Measurements from ENCODE around the gene DAAM2.

The DAAM2 gene

DNA sequence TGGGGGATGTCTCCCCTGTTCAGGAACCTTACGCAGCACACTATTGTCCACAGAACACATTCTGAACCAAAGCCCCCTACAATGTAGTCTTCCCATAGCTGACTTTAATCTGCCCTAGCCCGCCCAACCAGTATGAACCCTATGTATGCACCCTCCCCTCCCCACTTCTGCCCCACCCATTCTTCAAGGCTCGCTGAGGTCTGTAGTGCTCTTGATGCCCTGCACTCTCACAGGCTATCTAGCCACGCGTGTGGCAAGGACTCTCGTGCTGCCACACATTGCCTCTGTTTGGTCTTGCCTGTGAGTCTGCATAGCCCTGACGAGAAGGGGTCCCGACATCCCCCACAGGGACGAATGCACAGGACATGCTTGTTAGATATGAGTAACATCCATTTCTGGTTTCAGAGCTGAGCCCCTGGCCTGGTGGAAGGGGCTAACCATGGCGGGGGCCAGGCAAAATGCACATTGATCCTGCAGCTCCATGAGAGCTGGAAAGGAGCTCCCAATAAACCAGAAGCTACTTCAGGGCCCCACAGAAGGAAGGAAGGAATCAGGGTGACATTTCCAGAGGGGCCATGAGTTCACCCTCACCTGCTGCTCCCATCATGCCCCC lies 119.4 kb downstream of the DAAM2 start:
- no peak for DNase-seq

GRCh38 chr6:39912446-39912845 lies 120.3 kb downstream of the DAAM2 start:
- DNase-seq: no peak

- no peak for DNase-seq
Observed at GRCh38 chr6:39913391-39913916, 121.3 kb downstream of the DAAM2 start.

- DNase-seq: no peak
Observed at GRCh38 chr6:39914239-39914638, 122.1 kb downstream of the DAAM2 start.

DNA sequence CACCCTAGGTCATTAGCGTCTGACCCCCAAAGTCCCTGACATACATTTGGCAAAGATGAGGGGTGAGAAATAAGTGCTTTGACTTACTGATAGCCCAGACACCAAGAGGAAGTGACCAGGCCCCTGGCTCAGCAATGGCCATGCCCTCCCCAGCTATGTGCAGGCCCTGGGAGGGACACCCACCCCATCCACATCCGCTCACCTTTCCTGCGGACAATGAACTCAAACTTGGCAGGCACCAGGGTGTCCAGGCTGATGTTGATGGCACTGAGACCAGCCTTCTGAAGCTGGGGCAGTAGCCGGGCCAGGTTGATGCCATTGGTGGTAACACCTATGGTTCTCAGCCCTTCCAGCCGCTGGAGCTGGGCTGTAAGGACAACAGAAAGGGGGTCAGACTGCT lies 123.7 kb downstream of the DAAM2 start:
- no peak for DNase-seq

GRCh38 chr6:39917329-39917728 lies 125.2 kb downstream of the DAAM2 start:
- no peak for DNase-seq

DNA sequence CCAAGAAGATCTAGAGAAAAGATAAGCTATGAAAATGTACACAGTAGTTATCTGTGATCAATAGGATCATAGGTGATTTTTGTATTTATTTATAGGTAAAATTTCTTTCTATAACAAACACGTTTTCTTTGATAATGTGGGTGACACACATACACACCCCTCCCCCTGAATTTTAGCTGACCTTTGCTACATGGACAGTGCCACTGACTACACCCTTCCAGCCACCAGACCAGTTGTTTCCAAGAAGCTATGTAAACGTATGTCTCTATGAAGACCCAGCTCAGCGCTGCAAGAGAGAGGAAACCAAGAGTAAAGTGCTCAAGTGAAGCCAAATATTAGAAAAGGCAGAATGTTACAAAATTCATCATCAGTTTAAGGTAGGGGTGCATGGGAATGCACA lies 125.8 kb downstream of the DAAM2 start:
- DNase-seq: no peak

- DNase-seq: no peak
Observed at GRCh38 chr6:39918831-39919230, 126.7 kb downstream of the DAAM2 start.

DNA sequence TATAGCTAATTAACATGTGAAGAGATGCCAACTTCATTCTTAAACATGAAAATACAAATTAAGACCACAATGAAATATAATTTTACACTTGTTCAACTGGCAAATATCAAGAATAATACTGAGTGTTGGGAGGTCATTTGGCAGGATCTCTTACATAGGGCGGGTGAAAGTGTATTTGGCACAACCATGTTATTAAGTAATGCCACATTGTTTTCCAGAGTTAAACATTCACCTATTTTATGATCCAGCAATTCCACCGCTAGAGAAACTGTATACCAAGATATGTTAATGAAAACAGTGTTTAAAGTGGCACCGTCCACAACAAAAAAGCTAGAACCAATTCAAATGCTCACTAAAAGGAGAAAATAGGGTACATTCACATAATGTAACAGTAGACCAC lies 128.0 kb downstream of the DAAM2 start:
- DNase-seq: no peak

GRCh38 chr6:39922821-39923220 lies 130.6 kb downstream of the DAAM2 start:
- no peak for DNase-seq

- DNase-seq: no peak
Observed at GRCh38 chr6:39923394-39923793, 131.2 kb downstream of the DAAM2 start.

DNA sequence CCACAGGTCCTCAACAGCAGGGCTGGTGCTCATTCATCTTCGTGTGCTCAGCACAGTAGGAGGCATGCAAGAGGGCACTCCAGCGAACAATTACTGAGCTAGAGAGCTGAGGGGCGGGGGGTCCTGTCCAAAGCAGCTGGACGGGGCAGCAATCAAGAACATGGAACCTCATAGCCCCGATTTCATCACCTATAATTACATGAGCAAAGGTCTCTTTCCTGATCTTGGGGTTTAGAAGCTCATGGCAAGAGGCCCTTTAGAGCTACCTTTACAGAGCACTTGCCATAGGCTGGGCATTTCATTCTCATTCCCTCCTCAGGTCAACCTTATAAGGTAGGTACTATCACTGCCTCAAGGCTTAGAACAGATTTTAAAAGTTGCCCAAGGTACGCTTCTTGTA lies 131.7 kb downstream of the DAAM2 start:
- DNase-seq: no peak

DNA sequence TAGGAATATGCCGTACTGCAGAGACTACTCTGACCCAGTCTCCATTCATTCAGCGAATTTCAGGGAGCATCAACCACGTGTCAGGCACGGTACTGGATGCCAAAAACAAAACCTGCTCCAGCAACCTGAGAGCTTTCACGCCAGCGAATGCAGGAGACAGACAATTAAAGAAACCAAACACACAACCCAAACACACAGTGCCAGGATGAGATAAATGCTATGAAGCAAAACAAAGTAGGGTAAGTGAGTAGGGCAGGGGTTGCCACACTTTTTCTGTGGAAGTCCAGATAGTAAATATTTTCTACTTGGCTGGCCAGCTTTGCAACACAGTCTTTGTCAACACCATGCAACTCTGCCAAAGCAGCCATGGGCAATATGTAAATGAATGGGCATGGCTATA lies 132.1 kb downstream of the DAAM2 start:
- DNase-seq: no peak

- no peak for DNase-seq
Observed at GRCh38 chr6:39925191-39925930, 133.2 kb downstream of the DAAM2 start.

- DNase-seq: no peak
Observed at GRCh38 chr6:39925931-39926290, 133.7 kb downstream of the DAAM2 start.

GRCh38 chr6:39926668-39927067 lies 134.5 kb downstream of the DAAM2 start:
- no peak for DNase-seq

DNA sequence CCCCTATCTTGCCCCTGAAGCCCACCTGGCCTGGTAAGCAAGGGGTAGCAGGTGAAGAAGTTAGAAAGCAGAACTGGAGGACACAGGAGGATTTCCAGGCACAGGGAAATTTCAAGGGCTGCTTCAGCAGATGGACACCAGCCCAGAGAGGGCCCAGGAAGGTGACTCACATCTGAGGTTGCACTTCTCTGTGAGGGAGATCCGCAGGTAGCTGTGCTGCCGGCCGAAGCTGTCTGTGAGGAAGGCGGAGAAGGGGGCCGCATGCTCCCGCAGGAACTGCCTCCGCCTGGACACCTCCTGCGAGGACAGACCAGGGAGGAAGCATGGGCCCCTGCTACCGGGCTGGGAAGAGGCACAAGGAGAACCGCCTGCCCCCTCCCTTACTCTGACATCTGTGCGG lies 135.0 kb downstream of the DAAM2 start:
- no peak for DNase-seq

GRCh38 chr6:39929039-39929732 lies 137.0 kb downstream of the DAAM2 start:
- DNase-seq: no peak

DNA sequence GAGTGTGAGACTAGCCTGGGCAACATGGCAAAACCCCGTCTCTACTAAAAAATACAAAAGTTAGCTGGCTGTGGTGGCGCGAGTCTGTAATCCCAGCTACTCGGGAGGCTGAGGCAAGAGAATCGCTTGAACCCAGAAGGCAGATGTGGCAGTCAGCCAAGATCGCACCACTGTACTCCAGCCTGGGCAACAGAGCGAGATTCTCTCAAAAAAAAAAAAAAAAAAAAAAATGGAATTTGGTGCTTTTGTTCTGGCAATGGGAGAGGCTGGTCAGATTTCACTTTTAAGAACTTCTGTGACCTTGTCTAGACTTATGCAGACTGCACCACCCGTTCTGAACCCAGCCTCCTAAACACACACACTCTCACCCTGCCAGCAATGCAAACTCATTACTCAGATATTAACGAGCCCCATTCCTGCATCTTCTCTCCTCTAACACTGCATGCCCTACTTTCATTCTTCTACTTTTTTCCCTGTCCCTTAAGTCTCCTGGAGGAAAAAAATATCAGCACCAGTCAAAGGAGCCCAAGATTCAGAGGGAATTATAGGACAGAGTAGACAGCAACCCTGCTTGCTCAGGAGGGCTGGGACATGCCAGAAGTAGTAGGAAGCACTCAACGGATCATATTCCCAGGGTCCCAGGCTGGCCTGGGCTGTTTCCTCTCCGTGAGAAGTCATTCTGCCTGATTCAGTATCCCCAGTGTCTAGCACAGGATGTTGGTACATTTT lies 137.7 kb downstream of the DAAM2 start:
- DNase-seq: no peak

- DNase-seq: no peak
Observed at GRCh38 chr6:39930540-39930939, 138.4 kb downstream of the DAAM2 start.

DNA sequence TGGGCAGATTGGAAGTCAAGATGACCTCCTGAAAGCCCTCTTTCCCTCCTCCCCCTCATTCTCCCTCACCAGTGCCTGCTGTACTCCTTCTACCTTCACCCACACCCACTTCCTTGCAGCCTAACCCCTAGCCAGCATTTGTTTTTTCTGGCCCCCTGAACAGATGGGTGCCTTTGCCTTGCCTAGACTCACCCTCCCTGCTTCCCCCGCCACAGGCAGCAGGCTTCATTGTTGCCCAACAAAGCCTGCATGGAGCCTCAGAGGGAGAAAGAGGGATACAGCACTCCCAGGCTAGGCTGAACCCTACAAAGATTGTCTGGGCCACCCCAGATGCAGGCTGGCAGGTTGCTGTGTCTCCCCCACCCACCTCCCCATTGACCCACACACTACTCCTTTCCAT lies 139.4 kb downstream of the DAAM2 start:
- no peak for DNase-seq

GRCh38 chr6:39932386-39932910 lies 140.3 kb downstream of the DAAM2 start:
- no peak for DNase-seq

DNA sequence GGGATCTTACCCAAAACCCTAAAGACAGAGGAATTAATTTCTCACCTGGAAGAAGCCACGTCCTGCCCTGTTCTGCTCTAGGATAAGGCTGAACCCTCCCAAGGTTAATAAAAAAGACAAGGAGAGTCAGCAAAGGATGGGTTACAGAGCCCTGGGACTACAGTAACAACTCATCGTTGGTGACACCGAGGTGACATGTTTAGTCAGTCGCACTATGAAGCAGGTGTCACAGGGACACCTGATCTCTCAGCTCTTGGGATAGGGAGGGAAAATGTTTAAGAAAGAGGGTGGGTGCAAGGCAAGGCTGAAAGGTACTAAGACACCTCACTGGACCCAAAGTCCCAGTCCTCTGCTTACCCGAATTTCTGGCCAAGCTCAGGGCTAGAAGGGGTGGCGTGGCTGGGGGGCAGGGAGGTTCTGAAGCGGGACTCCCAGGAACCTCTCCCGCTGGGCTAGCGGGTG lies 141.5 kb downstream of the DAAM2 start:
- DNase-seq: no peak
